Activated effector memory CD4-positive, alpha-beta T cell treated with Interleukin-2 at 50 U/mL for 16 hours (primary cell): ENCODE data around the gene MAGI1.

ENCODE experiments used
- DNase-seq: peaks from one replicate; pipeline ENCODE4 v3.0.0-alpha.2; 2020

The MAGI1 gene

DNA sequence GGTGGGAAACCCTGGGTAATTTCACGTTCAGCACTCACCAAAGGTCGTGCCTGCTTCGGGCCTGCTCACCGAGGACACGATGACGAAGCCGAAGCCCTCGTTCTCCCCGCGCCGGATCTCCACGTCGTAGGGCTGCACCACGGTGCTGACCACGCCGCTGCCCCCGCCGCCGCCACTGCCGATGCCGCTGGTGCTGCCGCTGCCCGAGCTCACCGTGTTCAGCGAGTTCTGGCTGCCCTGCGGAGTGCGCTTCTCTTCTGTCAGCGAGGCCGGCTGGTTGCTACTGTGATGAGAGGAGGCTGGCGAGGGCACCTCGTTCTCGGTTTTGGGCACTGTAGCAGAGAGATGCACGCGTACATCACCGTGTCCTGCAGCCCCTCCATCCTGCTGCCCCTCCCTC lies 659.5 kb downstream of the MAGI1 start:
- no peak for DNase-seq

DNA sequence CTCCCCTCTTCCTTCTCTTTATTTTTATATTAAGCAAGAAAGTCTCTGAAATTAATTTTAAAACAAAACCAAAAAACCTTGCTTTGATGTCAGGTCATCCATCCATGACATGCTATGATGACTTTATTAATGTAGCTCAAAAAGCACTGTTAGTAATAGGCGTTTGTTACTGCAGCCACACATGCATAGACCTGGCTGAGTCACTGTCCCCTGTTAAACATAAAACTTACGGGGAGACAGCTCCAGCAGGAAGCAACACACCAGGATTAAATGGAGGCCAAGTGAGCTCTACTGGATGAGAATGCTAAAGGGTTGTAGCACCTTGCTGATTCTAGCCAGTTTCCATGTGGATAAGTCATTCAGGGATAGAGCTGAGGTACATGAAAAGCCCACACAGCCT lies 661.1 kb downstream of the MAGI1 start:
- no peak for DNase-seq

DNA sequence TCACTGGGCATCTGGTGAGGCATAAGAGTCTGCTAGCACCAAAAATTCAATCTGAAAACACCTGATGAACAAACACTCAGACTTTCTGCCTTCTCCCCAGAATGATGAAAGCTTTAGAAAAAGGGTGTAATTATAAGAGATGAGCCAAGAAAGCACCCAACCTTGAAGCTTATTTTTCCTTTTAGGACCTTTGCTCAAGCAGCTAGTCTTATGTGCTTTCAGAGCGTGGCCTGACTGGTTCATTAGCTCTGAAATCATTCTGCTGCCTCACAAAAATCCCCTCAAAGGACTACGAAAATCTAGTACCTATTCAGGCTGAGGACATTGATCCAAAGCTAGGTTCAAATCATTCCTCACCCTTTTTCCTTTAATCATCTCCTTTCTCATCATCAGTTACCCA lies 662.3 kb downstream of the MAGI1 start:
- no peak for DNase-seq

DNA sequence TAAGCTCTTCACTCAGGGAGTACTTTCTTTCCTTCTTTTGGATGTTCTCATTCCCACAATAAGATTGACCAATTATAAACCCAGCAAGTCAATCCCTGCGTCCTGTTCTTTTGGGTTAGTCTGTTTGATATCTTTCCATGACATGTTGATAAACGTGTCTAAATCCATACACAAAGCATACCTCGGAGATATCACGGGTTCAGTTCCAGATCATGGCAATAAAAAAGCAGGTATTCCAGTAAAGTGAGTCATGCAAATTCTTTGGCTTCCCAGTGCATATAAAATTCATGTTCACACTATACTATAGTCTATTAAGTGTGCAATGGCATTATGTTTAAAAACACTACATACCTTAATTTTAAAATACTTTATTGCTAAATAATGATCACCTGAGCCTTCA lies 667.7 kb downstream of the MAGI1 start:
- DNase-seq: no peak

DNA sequence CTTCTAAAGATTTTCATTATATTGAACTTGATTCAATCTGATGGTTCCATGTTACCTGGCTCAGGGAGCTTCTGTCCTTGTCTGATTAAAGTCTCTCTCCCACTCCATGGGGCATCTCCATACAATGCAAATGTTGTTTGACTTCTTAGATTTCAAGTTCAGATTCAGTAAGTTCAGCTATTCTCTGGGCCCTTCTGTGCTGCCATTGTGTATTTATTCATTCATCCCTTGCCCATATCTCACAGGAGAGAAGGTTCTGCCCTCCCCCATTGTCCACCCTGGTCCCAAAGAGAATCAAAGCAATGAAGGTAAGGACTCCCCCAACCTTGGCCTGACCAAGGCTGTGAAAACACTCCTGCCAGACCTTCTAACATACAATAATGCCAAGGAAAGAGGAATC lies 669.9 kb downstream of the MAGI1 start:
- no peak for DNase-seq

DNA sequence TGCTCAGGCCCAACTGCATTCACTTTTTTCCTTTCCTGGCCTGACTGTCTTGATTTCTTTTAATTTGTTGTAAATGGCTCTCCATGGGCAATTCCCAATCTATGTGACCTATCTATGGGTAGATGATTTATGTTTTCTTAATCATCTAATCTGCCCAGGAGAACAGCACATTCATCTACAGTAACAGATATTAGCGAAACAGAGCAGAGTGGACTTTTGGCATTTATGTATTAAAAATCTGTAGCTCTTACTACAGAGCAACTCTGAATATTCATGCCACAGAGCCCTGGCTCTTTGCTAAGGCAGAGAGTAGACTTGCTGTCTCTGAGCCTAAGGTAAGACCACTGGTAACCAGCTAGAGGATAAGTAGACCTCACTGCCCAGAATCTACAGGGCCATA lies 676.0 kb downstream of the MAGI1 start:
- no peak for DNase-seq

DNA sequence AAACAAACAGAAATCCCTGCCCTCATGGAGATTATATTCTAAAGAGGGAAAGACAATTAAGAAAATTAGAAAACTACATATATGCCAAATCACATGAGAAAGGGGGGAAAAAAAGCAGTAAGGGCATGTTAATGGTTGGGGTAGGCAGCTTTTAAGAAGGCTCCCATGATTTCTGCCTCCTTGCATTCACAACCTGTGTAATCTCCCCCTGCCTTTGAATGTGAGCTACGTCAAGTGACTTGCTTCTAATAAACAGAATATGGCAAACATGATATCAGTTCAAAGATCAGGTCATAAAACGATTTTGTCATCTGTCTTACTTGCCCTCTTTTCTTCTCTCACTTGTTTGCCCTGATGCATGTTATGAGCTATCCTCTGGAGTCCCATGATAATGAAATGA lies 677.3 kb downstream of the MAGI1 start:
- DNase-seq: no peak

DNA sequence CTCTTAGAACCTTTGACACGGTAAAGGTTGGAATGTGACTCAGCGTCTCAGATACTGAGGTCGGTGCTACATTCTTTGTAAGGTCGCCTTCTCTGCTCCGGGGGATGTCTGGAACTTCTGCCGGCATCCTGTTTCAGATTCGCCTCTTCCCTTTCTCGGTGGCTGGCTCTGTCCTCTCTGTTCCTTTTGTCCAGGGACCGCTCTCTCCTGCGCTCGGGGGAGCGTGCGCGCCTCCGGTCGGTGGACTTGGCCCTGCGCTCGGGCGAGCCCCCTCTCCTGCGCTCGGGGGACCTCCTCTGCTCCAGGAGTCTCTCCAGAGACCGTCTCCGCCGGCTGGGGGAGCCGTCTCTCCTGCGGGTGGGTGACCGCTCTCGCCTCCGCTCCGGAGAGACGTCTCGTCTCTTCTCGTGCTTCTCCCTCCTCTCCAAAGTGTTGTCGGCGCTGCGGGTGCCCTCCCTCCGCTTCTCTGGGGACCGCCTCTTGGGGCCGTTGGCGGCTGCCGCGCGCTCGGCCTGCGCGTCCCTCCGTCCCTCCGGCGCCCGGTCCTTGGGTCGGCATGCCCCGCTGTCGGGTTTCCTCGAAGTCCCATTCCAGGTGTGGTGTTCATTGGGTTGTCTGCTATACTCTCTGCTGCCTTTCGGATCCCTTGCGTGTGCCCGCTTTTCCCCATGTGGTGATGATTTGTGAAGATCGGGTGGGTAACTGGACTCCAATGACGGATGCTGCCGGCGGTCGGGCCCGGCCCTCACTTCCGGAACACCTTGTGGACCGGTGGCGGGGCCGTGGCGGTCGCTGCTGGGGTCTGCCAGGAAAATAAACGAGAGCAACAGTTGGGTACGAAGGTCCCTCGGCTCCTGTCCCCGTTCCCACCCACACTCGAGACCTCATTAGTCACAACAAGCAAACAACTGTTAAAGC lies 682.1 kb downstream of the MAGI1 start:
- no peak for DNase-seq

DNA sequence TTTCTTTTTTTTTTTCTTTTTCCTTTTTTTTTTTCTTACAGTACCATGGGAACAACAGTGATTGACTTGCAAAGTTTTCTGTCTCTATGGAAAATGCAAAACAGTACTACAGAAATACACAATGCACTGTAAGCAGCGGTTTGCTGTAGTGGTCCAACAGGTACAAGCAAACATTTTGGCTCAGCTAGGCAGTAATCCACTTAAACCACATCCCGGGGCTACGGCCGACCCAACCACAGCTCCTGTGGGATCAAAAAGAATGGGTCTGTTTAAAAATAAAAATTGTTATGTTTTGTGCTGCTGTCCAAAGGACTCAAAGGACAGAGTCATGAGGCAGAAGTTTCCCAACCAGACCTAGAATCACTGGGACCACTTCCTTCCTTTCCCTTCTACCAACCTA lies 683.8 kb downstream of the MAGI1 start:
- no peak for DNase-seq

DNA sequence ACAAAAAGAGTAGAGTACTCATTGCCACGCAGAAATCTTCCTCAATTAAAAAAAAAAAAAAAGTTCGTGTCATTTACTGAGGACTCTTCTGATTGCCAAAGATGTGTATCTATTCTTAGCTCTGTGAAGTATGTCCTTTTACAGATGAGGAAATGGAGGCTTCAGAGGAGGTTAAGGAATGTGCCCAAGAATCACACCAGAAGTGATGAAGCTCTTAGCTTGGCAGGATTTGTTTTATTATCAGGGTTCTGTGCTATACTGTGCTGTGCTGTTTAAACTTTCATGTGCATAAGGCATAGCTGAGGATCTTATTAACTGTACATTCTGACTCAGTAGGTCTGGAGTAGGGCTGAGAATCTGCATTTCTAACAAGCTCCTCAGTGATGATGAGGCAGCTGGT lies 685.8 kb downstream of the MAGI1 start:
- no peak for DNase-seq

DNA sequence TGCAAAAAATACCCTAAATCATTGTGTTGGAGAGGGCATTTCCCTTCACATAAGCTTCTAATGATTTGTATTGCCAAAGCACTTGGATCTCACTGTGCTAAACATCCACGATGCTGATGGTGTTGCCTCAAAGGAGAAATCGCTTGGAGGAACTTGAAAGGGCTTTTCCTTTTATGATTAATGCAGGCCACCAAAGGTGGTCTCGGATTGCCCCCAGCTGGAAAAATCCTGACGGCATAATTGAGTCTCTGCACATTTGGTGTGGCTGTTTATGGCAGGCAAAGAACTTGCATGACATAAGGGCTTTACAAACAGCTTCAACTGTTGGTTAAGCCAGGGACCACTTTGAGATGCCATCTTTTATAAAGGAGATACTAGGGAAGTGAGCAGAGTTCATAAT lies 687.0 kb downstream of the MAGI1 start:
- no peak for DNase-seq

DNA sequence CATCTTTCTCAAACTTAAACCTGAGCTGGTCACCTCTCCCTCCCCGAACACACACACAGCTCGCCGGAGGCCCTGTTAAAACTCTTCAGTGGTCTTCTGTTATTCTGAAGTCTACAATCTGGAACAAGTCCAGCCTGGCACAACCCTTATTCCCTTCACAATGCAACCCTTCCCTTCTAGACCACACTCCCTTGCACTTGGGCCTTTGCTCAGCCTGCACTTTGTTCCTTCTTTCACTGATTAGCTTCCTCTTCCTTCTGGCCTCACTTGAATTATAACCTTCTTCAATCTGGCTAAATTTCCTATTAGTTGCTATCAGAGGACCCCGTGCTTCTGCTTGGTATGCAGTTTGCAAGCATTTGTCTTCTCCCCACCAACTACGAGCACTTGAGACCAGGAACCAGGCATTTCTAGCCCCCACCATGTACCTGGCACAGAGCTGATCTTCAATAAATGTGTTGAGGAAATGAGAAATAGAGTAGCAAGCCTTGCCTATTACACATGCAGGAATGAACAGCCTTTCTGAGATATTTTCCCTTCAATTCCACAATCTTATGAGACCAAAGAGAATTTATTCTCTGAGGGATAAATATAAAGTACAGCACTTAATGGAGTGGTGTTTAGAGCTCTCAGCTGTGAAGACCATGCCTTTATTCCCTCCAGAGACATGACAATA lies 687.8 kb downstream of the MAGI1 start:
- DNase-seq: no peak

DNA sequence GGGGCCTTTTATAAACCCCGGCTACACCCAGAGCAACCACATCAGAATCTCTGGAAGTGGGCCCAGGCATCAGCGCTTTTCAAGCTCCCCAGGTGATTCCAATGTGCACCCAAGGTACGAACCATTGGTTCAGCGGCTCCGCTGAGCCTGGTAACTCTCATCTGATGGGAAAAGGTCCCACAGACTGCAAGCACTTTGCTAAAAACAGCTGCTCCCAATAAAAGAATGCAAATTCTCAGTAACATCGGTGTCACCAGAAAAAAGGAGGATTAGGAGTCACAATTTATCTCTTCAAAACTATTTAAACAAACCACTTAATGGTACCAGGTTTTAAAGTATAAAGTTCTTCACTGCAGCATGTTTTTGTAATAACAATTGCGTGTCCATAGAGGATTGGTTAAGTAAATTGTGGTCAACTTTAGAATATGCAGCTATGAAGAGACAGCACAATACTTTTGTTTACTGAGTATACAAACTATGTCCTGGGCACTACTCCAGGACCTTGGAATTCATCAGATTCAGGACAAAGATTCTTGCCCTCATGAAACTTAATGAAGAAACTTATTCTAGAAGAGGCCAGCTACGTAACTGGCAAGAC lies 690.2 kb downstream of the MAGI1 start:
- DNase-seq: no peak

DNA sequence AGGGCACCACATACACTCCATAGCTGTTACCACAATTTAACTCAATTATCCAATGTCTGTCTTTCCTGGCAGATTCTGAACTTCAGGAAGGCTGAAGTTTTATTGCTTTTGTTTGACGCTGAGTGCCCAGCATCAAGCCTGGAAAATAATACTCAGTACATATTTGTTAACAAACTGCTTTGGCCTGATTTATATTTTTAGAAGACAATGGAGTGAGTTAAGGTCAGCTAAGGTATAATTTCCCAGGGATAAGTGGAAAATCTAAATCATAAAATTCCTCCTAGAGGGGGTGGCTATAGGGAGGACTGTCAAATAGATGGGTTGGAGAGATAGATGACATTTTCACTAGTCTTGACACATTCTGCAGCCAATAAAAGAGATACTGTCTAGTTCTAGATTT lies 691.6 kb downstream of the MAGI1 start:
- DNase-seq: no peak

DNA sequence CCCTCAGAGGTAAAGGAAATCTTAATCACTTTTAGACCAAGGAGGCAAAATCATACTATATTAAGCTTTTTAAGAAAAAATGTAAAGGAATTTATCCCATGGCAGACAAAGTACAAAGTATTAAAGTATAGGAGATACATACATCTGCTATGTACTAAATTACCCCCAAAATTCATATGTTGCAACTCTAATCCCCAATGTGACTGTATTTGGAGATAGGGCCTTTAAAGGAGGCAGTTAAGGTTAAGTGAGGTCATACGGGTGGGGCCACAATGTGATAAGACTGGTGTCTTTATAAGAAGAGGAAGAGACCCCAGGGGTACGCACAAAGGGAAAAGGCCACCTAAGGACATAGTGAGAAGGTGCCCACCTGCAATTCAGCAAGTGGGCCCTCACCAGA lies 693.9 kb downstream of the MAGI1 start:
- DNase-seq: no peak

DNA sequence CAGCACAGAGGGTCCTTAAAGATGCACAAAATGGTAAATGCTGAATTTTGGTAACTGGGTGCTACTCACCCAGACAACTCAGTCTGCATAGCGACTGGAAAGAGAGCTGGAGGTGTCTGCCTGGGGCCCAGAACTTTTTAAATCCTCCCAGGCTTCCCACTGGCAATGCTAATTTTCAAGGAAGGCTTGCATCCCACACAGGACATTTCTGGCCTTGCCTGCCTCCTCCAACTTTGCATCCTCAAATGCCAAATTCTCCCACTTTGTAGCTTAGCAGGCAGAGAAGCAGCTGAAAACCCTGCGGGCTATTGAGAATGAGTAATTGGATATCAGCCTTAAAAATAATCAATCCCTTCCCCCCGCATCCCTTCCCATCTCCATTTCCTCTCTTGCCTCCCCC lies 694.3 kb downstream of the MAGI1 start:
- DNase-seq: no peak

DNA sequence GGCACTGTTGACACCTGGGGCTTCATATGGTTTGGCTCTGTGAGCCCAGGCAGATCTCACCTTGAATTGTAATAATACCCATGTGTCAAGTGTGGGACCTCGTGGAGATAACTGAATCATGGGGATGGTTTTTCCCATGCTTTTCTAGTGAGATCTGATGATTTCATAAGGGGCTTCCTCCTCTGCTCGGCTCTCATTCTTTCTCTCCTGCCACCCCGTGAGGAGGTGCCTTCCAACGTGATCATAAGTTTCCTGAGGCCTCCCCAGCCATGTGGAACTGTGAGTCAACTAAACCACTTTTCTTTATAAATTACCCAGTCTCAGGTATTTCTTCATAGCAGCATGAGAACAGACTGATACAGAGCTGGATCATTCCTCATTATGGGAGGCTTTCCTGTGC lies 695.0 kb downstream of the MAGI1 start:
- no peak for DNase-seq

DNA sequence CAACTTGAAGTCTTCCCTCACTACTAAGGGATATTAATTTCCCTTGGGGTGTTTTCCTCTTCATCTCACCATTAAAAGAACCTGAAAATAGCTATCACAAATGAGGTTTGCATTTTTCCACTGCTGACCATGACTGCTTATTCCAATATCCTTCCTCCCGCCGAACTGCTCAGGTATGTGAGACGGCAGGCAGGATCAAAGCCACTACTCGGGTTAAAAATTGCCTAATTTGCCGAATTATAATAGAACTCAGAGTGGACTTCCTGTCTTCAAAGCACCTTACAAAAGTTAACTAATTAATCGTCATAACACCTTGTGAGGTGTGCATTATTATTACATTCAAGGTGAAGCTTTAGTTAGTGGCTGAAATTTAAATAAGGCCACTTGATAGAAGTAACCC lies 695.7 kb downstream of the MAGI1 start:
- DNase-seq: no peak

DNA sequence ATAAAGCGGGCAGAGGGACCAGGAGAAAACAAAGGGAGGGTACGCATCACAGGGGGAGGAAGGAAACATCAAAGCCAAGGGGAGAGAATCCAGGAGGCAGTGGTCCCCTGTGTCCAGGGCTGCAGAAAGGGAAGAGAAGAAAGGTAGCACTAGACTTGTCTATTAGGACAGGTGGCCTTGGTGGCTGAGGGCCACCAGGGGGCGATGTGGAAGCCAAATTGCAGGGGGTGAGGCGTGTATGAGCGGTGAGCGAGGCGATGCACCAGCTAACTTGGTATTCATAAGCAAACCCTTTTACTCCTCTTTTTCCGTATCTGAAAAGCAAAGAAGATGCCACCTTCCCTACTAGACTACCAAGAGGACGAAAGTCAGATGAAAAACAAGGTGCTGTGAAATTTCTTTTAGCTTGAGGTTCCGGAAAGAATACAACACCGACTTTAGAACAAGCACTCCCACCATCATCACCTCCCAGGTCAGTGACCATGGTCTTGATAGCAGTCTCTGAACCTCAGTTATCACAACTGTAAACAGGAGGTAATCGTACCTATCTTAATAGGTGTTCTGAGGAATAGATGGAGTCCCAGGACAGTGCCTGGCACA lies 696.5 kb downstream of the MAGI1 start:
- DNase-seq: no peak

DNA sequence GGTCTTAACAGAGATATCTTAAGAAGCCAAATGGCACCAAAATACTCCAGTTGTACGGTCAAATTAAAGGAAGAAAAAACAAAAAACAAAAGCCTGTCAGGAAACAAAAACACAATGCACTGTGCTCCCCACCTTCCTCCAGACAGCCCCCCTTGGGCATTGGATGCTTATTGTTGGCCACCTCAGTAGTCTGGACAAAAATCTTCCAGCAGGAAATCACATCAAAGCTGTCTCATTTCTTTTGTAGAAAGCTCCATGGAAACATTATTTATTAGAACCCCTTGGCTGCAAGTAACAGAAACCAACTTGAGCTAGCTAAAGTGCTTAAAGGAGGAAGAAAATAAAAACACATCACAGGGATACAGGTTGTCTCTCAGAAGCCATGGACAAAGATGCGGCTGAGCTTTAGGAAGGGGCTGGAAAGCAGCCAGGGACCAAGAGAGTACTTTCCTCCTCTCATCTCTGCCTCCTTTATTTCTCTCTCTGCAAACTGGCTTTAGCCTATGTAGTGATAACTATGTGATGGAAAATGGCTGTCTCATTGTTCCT lies 699.5 kb downstream of the MAGI1 start:
- DNase-seq: no peak

DNA sequence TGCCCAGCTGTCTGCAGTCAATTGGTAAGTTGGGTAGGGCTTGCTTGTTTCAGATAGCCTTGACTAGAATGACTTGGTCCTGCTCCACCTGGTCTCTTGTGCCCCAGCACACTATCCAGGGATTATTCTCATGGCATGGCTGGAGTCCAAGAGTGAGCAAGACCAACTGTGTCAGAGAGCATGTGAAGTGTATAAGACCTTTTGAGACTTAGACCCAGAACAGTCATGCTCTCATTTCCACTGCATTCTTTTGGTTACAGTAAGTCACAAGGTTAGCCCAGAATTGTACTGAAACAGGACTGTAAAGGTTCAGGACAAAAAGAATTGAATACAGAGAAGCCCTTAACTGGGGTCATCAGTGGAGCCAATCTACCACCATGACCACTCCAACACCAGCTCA lies 700.1 kb downstream of the MAGI1 start:
- DNase-seq: no peak

DNA sequence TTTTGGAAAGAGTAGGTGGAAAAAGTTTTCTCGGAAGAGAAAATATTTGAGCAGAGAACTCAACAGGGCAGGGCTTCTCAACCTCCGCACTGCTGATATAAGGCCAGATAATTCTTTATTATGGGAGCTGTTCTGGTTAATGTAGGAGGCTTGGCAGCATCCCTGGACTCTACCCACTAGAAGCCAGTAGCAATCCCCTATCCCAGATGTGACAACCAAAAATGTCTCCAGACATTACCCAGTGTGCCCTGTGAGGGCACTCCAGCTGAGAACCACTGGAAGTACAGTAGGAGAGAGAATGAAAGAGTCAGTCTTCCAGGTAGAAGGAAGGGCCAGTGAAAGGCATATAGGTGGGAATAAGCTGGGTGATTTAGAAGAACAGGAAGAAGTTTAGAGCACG lies 703.1 kb downstream of the MAGI1 start:
- DNase-seq: no peak

DNA sequence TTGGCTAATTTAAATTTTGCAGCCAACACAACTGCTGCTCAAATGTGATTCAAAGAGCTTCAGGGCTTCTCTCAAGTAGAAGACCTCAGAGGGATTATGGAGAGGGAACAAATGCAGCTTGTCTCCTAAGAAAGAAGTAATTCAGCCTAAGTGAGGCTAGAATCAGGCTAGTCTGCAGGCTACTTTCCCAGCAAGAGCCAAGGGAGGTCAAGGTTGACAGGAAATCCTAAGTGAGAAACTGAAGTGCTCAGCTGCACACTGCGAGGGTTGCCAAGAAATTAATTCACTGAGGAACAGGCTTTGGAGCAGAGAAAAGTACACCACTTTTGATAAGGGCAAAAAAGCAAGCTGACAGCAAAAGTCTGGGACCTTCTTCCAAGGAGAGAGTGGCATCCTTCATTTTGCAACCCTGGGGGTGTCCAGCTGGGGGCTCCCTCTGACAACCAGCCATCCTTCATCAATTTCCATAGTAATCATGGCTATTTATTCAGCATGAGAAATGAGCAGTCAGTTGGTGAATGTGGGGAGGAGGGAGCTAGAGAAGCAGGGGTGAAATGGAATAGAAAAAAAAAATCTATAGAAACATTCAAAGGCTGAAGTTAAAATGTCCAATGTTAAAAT lies 704.6 kb downstream of the MAGI1 start:
- no peak for DNase-seq
